ENCODE data around the gene ACTN2.

ACTN2 gene

GRCh38 chr1:236681219-236681618 is 5.1 kb upstream of the ACTN2 start:
- TF ChIP-seq TOX (CRISPR knock-in tag; IDR thresholded peaks at IDR 0.05; ENCODE audit: borderline replicate concordance), result no peak
- no peak for TF ChIP-seq ZFP3 (CRISPR knock-in tag; IDR thresholded peaks at IDR 0.05)
- TF ChIP-seq POU6F1 (CRISPR knock-in tag; IDR thresholded peaks at IDR 0.05; ENCODE audit: borderline replicate concordance, low read depth), result no peak
- no peak for TF ChIP-seq GLIS3 (CRISPR knock-in tag; IDR thresholded peaks at IDR 0.05)
- ATAC-seq, result no peak

GRCh38 chr1:236685205-236685916 is 938 bp upstream of the ACTN2 start:
- TF ChIP-seq PATZ1 (CRISPR knock-in tag; IDR thresholded peaks at IDR 0.05; ENCODE audit: borderline replicate concordance) (no peak), ESRRG (CRISPR knock-in tag; IDR thresholded peaks at IDR 0.05) (no peak), SNAI2 (CRISPR knock-in tag; IDR thresholded peaks at IDR 0.05) (no peak), GLIS3 (CRISPR knock-in tag; IDR thresholded peaks at IDR 0.05) (no peak), ISL1 (CRISPR knock-in tag; IDR thresholded peaks at IDR 0.05) (no peak), OSR1 (CRISPR knock-in tag; IDR thresholded peaks at IDR 0.05) (no peak), PPARA (CRISPR knock-in tag; IDR thresholded peaks at IDR 0.05; ENCODE audit: borderline replicate concordance) (no peak), BACH2 (CRISPR knock-in tag; IDR thresholded peaks at IDR 0.05; ENCODE audit: borderline replicate concordance) (no peak), ARNTL (CRISPR knock-in tag; IDR thresholded peaks at IDR 0.05; ENCODE audit: borderline replicate concordance, low read depth) (no peak), ZFP30 (CRISPR knock-in tag; IDR thresholded peaks at IDR 0.05) (no peak), ZC3H10 (CRISPR knock-in tag; IDR thresholded peaks at IDR 0.05) (no peak)

DNA sequence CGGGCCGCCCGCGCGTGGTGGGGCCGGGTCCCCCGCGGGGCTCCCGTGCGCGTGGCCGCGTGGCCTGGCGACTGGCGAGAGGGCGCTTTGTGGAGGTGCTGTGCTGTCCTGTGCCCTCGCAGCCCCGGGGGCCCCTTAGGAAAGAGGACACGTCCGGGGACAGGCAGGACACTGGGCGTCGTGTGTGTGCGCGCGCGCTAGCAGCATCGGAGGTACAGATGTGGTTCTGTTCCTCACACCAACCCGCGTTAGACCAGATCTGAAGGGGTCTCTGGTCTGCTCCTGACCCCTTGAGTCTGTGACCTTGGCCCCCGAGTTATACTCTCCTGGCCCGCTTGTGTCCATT is 489 bp downstream of the ACTN2 start:
- ATAC-seq, result peak; percentile 30
- TF ChIP-seq POU6F1 (CRISPR knock-in tag; IDR thresholded peaks at IDR 0.05; ENCODE audit: borderline replicate concordance, low read depth) (no peak), TCF4 (CRISPR knock-in tag; IDR thresholded peaks at IDR 0.05; ENCODE audit: borderline replicate concordance) (no peak), RARB (CRISPR knock-in tag; IDR thresholded peaks at IDR 0.05) (no peak), ZFP30 (CRISPR knock-in tag; IDR thresholded peaks at IDR 0.05) (no peak)

More at GRCh38 chr1:236685205-236685916, 938 bp upstream of the ACTN2 start:
- no peak for ATAC-seq

GRCh38 chr1:236687273-236687672 is 974 bp downstream of the ACTN2 start:
- ATAC-seq, result no peak
- no peak for TF ChIP-seq ISL1 (CRISPR knock-in tag; IDR thresholded peaks at IDR 0.05)
- no peak for TF ChIP-seq RARB (CRISPR knock-in tag; IDR thresholded peaks at IDR 0.05)
- no peak for TF ChIP-seq ZC3H10 (CRISPR knock-in tag; IDR thresholded peaks at IDR 0.05)
- TF ChIP-seq ZFP30 (CRISPR knock-in tag; IDR thresholded peaks at IDR 0.05), result no peak
- no peak for TF ChIP-seq BACH2 (CRISPR knock-in tag; IDR thresholded peaks at IDR 0.05; ENCODE audit: borderline replicate concordance)
- no peak for TF ChIP-seq TSHZ2 (CRISPR knock-in tag; IDR thresholded peaks at IDR 0.05)
- no peak for TF ChIP-seq TOX (CRISPR knock-in tag; IDR thresholded peaks at IDR 0.05; ENCODE audit: borderline replicate concordance)
- no peak for TF ChIP-seq ESRRG (CRISPR knock-in tag; IDR thresholded peaks at IDR 0.05)
- no peak for TF ChIP-seq PATZ1 (CRISPR knock-in tag; IDR thresholded peaks at IDR 0.05; ENCODE audit: borderline replicate concordance)
- no peak for TF ChIP-seq TCF4 (CRISPR knock-in tag; IDR thresholded peaks at IDR 0.05; ENCODE audit: borderline replicate concordance)
- TF ChIP-seq, protein P1, sequence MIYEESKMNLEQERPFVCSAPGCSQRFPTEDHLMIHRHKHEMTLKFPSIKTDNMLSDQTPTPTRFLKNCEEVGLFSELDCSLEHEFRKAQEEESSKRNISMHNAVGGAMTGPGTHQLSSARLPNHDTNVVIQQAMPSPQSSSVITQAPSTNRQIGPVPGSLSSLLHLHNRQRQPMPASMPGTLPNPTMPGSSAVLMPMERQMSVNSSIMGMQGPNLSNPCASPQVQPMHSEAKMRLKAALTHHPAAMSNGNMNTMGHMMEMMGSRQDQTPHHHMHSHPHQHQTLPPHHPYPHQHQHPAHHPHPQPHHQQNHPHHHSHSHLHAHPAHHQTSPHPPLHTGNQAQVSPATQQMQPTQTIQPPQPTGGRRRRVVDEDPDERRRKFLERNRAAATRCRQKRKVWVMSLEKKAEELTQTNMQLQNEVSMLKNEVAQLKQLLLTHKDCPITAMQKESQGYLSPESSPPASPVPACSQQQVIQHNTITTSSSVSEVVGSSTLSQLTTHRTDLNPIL (CRISPR knock-in tag; IDR thresholded peaks at IDR 0.05; ENCODE audit: low read depth), result no peak
- no peak for TF ChIP-seq CSRNP3 (CRISPR knock-in tag; IDR thresholded peaks at IDR 0.05)
- no peak for TF ChIP-seq POU6F1 (CRISPR knock-in tag; IDR thresholded peaks at IDR 0.05; ENCODE audit: borderline replicate concordance, low read depth)
- no peak for TF ChIP-seq ARNTL (CRISPR knock-in tag; IDR thresholded peaks at IDR 0.05; ENCODE audit: borderline replicate concordance, low read depth)
